Measurements from ENCODE around the gene HS6ST1. TPM values are rescaled to one million over a fixed set of nuclear protein-coding genes. Genes with fewer than 3 reads are reported as not detected.

HS6ST1 gene
- total RNA-seq, 2 donors from 2014 or later, result 21.8 to 32.4 TPM

- no peak overlapping the region for H3K27ac ChIP-seq
- H3K27me3 ChIP-seq (replicated peaks; ENCODE audit: insufficient read depth), result no peaks in the 10 kb centered on the region
- H3K9me3 ChIP-seq, result no peaks in the 10 kb centered on the region
- no peak for ATAC-seq (ENCODE audit: insufficient number of reproducible peaks, low FRiP score, low read depth)
- no peak overlapping the region for H3K4me3 ChIP-seq
- TF ChIP-seq CTCF (IDR thresholded peaks at IDR 0.05), result no peak
- H3K4me1 ChIP-seq (ENCODE audit: control insufficient read depth in 1 of 2, low read depth in 2 of 2), result no peaks in the 10 kb centered on the region
- no peak for DNase-seq (ENCODE audit: low spot score)
- no peaks in the 10 kb centered on the region for H3K36me3 ChIP-seq
Observed at GRCh38 chr2:128288781-128289180, 29.9 kb downstream of the HS6ST1 start.

GRCh38 chr2:128287780-128288735, 30.6 kb downstream of the HS6ST1 start:
- TF ChIP-seq CTCF (IDR thresholded peaks at IDR 0.05), result no peak
- Histone ChIP-seq H3K4me1 (ENCODE audit: control insufficient read depth in 1 of 2, low read depth in 2 of 2) (no peaks in the 10 kb centered on the region), H3K27me3 (replicated peaks; ENCODE audit: insufficient read depth) (no peaks in the 10 kb centered on the region), H3K36me3 (no peaks in the 10 kb centered on the region), H3K9me3 (no peaks in the 10 kb centered on the region), H3K4me3 (no peak overlapping the region), H3K27ac (no peak overlapping the region)
- no peak for ATAC-seq (ENCODE audit: insufficient number of reproducible peaks, low FRiP score, low read depth)
- no peak for DNase-seq (ENCODE audit: low spot score)

- H3K36me3 ChIP-seq, result no peaks in the 10 kb centered on the region
- H3K4me3 ChIP-seq, result no peak overlapping the region
- no peaks in the 10 kb centered on the region for H3K9me3 ChIP-seq
- H3K27me3 ChIP-seq (replicated peaks; ENCODE audit: insufficient read depth), result no peaks in the 10 kb centered on the region
- no peak overlapping the region for H3K27ac ChIP-seq
- no peak for TF ChIP-seq CTCF (IDR thresholded peaks at IDR 0.05)
- DNase-seq (ENCODE audit: low spot score) (no peak), ATAC-seq (ENCODE audit: insufficient number of reproducible peaks, low FRiP score, low read depth) (no peak)
- no peaks in the 10 kb centered on the region for H3K4me1 ChIP-seq (ENCODE audit: control insufficient read depth in 1 of 2, low read depth in 2 of 2)
Observed at GRCh38 chr2:128286905-128287779, 31.5 kb downstream of the HS6ST1 start.

- no peaks in the 10 kb centered on the region for H3K27me3 ChIP-seq (replicated peaks; ENCODE audit: insufficient read depth)
- ATAC-seq (ENCODE audit: insufficient number of reproducible peaks, low FRiP score, low read depth), result no peak
- no peaks in the 10 kb centered on the region for H3K9me3 ChIP-seq
- H3K27ac ChIP-seq, result no peak overlapping the region
- TF ChIP-seq CTCF (IDR thresholded peaks at IDR 0.05), result no peak
- peaks cover 0 to 3% of the 10 kb centered on the region in 2 donors for H3K4me1 ChIP-seq (ENCODE audit: control insufficient read depth in 1 of 2, low read depth in 2 of 2)
- no peak for DNase-seq (ENCODE audit: low spot score)
- no peaks in the 10 kb centered on the region for H3K36me3 ChIP-seq
- H3K4me3 ChIP-seq, result no peak overlapping the region
Observed at GRCh38 chr2:128286011-128286721, 32.5 kb downstream of the HS6ST1 start.
